ENCODE data around the gene GTF2A1.

- TF ChIP-seq CTCF (IDR thresholded peaks at IDR 0.05): no peak
- no peak for TF ChIP-seq POLR2A (IDR thresholded peaks at IDR 0.05; ENCODE audit: low read depth)
Observed at GRCh38 chr14:81172353-81172752, 48.4 kb downstream of the GTF2A1 start.

All from esophagus muscularis mucosa (tissue), 3 donors.